ENCODE data around the gene CHST10.
A peak's percentile ranks its signal among the peaks of the same experiment; 100 is the strongest.

CHST10 gene

GRCh38 chr2:100395532-100396350, 21.7 kb downstream of the CHST10 start:
- DNase-seq (no peak), ATAC-seq (replicated peaks) (no peak)
- Mint-ChIP-seq H3K27ac (no peak overlapping the region), H3K4me1 (ENCODE audit: low read depth in 2 of 2) (no peaks in the 10 kb centered on the region), H3K4me3 (no peak overlapping the region), H3K9me3 (no peaks in the 10 kb centered on the region), H3K27me3 (no peaks in the 10 kb centered on the region), H3K36me3 (ENCODE audit: insufficient read depth) (peaks cover 8% of the 10 kb centered on the region)

- ATAC-seq (replicated peaks) (peak; percentile 46), DNase-seq (no peak)
- no peaks in the 10 kb centered on the region for H3K9me3 Mint-ChIP-seq
- H3K4me1 Mint-ChIP-seq (ENCODE audit: low read depth in 2 of 2) = no peaks in the 10 kb centered on the region
- no peaks in the 10 kb centered on the region for H3K27me3 Mint-ChIP-seq
- no peak overlapping the region for H3K27ac Mint-ChIP-seq
- no peak overlapping the region for H3K4me3 Mint-ChIP-seq
- peaks cover 8% of the 10 kb centered on the region for H3K36me3 Mint-ChIP-seq (ENCODE audit: insufficient read depth)
Observed at GRCh38 chr2:100394111-100394641, 23.3 kb downstream of the CHST10 start.

- no peaks in the 10 kb centered on the region for H3K4me1 Mint-ChIP-seq (ENCODE audit: low read depth in 2 of 2)
- ATAC-seq (replicated peaks) (no peak), DNase-seq (no peak)
- H3K36me3 Mint-ChIP-seq (ENCODE audit: insufficient read depth) = peaks cover 4% of the 10 kb centered on the region
- H3K4me3 Mint-ChIP-seq = no peak overlapping the region
- no peak overlapping the region for H3K27ac Mint-ChIP-seq
- H3K9me3 Mint-ChIP-seq = no peaks in the 10 kb centered on the region
- H3K27me3 Mint-ChIP-seq = no peaks in the 10 kb centered on the region
Observed at GRCh38 chr2:100393362-100393761, 24.1 kb downstream of the CHST10 start.

GRCh38 chr2:100392715-100393114, 24.8 kb downstream of the CHST10 start:
- DNase-seq (no peak), ATAC-seq (replicated peaks) (no peak)
- Mint-ChIP-seq H3K36me3 (ENCODE audit: insufficient read depth) (peaks cover 4% of the 10 kb centered on the region), H3K27ac (no peak overlapping the region), H3K4me3 (no peak overlapping the region), H3K9me3 (no peaks in the 10 kb centered on the region), H3K4me1 (ENCODE audit: low read depth in 2 of 2) (no peaks in the 10 kb centered on the region), H3K27me3 (no peaks in the 10 kb centered on the region)

GRCh38 chr2:100391735-100392515, 25.5 kb downstream of the CHST10 start:
- H3K4me1 Mint-ChIP-seq (ENCODE audit: low read depth in 2 of 2) = no peaks in the 10 kb centered on the region
- H3K36me3 Mint-ChIP-seq (ENCODE audit: insufficient read depth) = peaks cover 4% of the 10 kb centered on the region
- H3K4me3 Mint-ChIP-seq = no peak overlapping the region
- no peak for DNase-seq
- ATAC-seq (replicated peaks) = no peak
- no peaks in the 10 kb centered on the region for H3K9me3 Mint-ChIP-seq
- H3K27ac Mint-ChIP-seq = no peak overlapping the region
- H3K27me3 Mint-ChIP-seq = no peaks in the 10 kb centered on the region

- ATAC-seq (replicated peaks) (no peak), DNase-seq (no peak)
- Mint-ChIP-seq H3K27ac (no peak overlapping the region), H3K36me3 (ENCODE audit: insufficient read depth) (peaks cover 8% of the 10 kb centered on the region), H3K9me3 (no peaks in the 10 kb centered on the region), H3K4me1 (ENCODE audit: low read depth in 2 of 2) (no peaks in the 10 kb centered on the region), H3K27me3 (peaks cover 0 to under 1% of the 10 kb centered on the region in 2 donors), H3K4me3 (no peak overlapping the region)
Observed at GRCh38 chr2:100390001-100390940, 27.2 kb downstream of the CHST10 start.

- ATAC-seq (replicated peaks) = no peak
- no peak overlapping the region for H3K27ac Mint-ChIP-seq
- H3K9me3 Mint-ChIP-seq = no peaks in the 10 kb centered on the region
- no peaks in the 10 kb centered on the region for H3K4me1 Mint-ChIP-seq (ENCODE audit: low read depth in 2 of 2)
- no peak for DNase-seq
- no peak overlapping the region for H3K4me3 Mint-ChIP-seq
- peaks cover 8% of the 10 kb centered on the region for H3K36me3 Mint-ChIP-seq (ENCODE audit: insufficient read depth)
- H3K27me3 Mint-ChIP-seq = peaks cover 0 to 10% of the 10 kb centered on the region in 2 donors
Observed at GRCh38 chr2:100388703-100389102, 28.8 kb downstream of the CHST10 start.

GRCh38 chr2:100383954-100384353, 33.5 kb downstream of the CHST10 start:
- ATAC-seq (replicated peaks) (no peak), DNase-seq (no peak)
- Mint-ChIP-seq H3K4me1 (ENCODE audit: low read depth in 2 of 2) (no peaks in the 10 kb centered on the region), H3K9me3 (no peaks in the 10 kb centered on the region), H3K36me3 (ENCODE audit: insufficient read depth) (peaks cover 4% of the 10 kb centered on the region), H3K4me3 (no peak overlapping the region), H3K27ac (no peak overlapping the region), H3K27me3 (peaks cover 0 to 17% of the 10 kb centered on the region in 2 donors)

- no peak for DNase-seq
- no peak for ATAC-seq (replicated peaks)
- H3K27ac Mint-ChIP-seq = no peak overlapping the region
Observed at GRCh38 chr2:100383306-100383705, 34.2 kb downstream of the CHST10 start.

GRCh38 chr2:100381240-100381639, 36.2 kb downstream of the CHST10 start:
- Mint-ChIP-seq H3K27me3 (peaks cover 4 to 20% of the 10 kb centered on the region in 2 donors), H3K9me3 (no peaks in the 10 kb centered on the region), H3K36me3 (ENCODE audit: insufficient read depth) (peaks cover 4% of the 10 kb centered on the region), H3K27ac (no peak overlapping the region), H3K4me3 (no peak overlapping the region), H3K4me1 (ENCODE audit: low read depth in 2 of 2) (no peaks in the 10 kb centered on the region)
- DNase-seq (peak; percentile 48 to 63 (median 59)), ATAC-seq (replicated peaks) (peak; percentile 51)

More at GRCh38 chr2:100383306-100383705, 34.2 kb downstream of the CHST10 start:
- Mint-ChIP-seq H3K36me3 (ENCODE audit: insufficient read depth) (peaks cover 4% of the 10 kb centered on the region), H3K4me3 (no peak overlapping the region), H3K9me3 (no peaks in the 10 kb centered on the region), H3K4me1 (ENCODE audit: low read depth in 2 of 2) (no peaks in the 10 kb centered on the region), H3K27me3 (peaks cover 0 to 20% of the 10 kb centered on the region in 2 donors)

GRCh38 chr2:100380681-100381080, 36.8 kb downstream of the CHST10 start:
- no peaks in the 10 kb centered on the region for H3K9me3 Mint-ChIP-seq
- H3K4me1 Mint-ChIP-seq (ENCODE audit: low read depth in 2 of 2) = no peaks in the 10 kb centered on the region
- H3K27ac Mint-ChIP-seq = no peak overlapping the region
- H3K27me3 Mint-ChIP-seq = peaks cover 4 to 20% of the 10 kb centered on the region in 2 donors
- no peak overlapping the region for H3K4me3 Mint-ChIP-seq
- no peaks in the 10 kb centered on the region for H3K36me3 Mint-ChIP-seq (ENCODE audit: insufficient read depth)
- DNase-seq (no peak), ATAC-seq (replicated peaks) (no peak)

GRCh38 chr2:100376836-100377235, 40.6 kb downstream of the CHST10 start:
- Mint-ChIP-seq H3K9me3 (peaks cover 2% of the 10 kb centered on the region in 2 donors), H3K4me1 (ENCODE audit: low read depth in 2 of 2) (no peaks in the 10 kb centered on the region), H3K4me3 (no peak overlapping the region), H3K27me3 (peaks cover 14 to 23% of the 10 kb centered on the region in 2 donors), H3K27ac (no peak overlapping the region), H3K36me3 (ENCODE audit: insufficient read depth) (no peaks in the 10 kb centered on the region)
- DNase-seq = no peak
- ATAC-seq (replicated peaks) = no peak

- peaks cover 3 to 28% of the 10 kb centered on the region in 2 donors for H3K9me3 Mint-ChIP-seq
- H3K27ac Mint-ChIP-seq = no peak overlapping the region
- peaks cover 36 to 47% of the 10 kb centered on the region in 2 donors for H3K27me3 Mint-ChIP-seq
- H3K36me3 Mint-ChIP-seq (ENCODE audit: insufficient read depth) = no peaks in the 10 kb centered on the region
- H3K4me3 Mint-ChIP-seq = no peak overlapping the region
- ATAC-seq (replicated peaks) = no peak
- H3K4me1 Mint-ChIP-seq (ENCODE audit: low read depth in 2 of 2) = no peaks in the 10 kb centered on the region
- DNase-seq = no peak
Observed at GRCh38 chr2:100367163-100367562, 50.3 kb downstream of the CHST10 start.
